ENCODE data around the gene ADAMTS3. TPM values are rescaled to one million over a fixed set of nuclear protein-coding genes. Genes with fewer than 3 reads are reported as not detected.

ADAMTS3 gene
- total and polyA plus RNA-seq, 8 donors: 0.08 to 0.47 (median 0.15) TPM

DNA sequence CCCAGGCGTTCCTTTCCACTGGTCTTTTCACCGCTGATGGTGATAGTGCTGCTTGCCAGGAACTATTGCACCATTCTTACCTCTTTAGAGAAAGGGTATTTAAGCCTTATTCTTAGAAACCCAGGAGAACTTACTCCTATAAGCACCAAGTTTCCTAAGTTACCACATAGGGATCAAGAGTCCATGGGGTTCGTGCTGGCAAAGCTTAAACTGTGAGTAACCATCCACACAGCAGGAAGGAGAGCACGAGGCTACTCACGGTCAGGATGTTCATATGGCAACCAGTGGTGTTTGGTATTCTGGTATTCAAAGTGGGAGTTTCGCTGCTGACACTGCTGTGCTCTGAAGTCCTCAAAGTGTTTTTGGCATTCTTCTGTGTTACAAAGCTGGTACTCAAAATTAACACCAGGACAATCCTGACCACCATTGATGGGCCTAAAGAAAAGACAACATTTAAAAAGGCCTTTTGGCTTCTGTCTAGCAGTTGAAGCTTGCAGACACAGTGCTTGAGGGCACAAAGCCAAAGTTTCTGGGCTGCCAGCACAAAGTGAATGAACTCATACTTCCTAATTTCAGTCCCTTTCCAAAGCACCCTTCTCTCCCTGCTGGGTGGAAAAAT is 256.9 kb downstream of the ADAMTS3 start:
- H3K9me3 ChIP-seq: no peaks in the 10 kb centered on the region
- no peaks in the 10 kb centered on the region for H3K4me1 ChIP-seq
- no peaks in the 10 kb centered on the region for H3K36me3 ChIP-seq
- ATAC-seq (peak; percentile 63 to 86 (median 68)), DNase-seq (peak in 3 of 6 donors; percentile 6 to 31 (median 19)), FAIRE-seq (no peak)
- 69 to 71% methylated on average over 6 of the region's 6 CpGs for WGBS, 2 donors
- TF ChIP-seq, protein P1, sequence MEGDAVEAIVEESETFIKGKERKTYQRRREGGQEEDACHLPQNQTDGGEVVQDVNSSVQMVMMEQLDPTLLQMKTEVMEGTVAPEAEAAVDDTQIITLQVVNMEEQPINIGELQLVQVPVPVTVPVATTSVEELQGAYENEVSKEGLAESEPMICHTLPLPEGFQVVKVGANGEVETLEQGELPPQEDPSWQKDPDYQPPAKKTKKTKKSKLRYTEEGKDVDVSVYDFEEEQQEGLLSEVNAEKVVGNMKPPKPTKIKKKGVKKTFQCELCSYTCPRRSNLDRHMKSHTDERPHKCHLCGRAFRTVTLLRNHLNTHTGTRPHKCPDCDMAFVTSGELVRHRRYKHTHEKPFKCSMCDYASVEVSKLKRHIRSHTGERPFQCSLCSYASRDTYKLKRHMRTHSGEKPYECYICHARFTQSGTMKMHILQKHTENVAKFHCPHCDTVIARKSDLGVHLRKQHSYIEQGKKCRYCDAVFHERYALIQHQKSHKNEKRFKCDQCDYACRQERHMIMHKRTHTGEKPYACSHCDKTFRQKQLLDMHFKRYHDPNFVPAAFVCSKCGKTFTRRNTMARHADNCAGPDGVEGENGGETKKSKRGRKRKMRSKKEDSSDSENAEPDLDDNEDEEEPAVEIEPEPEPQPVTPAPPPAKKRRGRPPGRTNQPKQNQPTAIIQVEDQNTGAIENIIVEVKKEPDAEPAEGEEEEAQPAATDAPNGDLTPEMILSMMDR (IDR thresholded peaks at IDR 0.05): no peak
- intact Hi-C loops (cut with DNase I): no loop called here
- H3K27ac ChIP-seq: no peak overlapping the region
- H3K27me3 ChIP-seq: no peaks in the 10 kb centered on the region
- no peak overlapping the region for H3K4me3 ChIP-seq

DNA sequence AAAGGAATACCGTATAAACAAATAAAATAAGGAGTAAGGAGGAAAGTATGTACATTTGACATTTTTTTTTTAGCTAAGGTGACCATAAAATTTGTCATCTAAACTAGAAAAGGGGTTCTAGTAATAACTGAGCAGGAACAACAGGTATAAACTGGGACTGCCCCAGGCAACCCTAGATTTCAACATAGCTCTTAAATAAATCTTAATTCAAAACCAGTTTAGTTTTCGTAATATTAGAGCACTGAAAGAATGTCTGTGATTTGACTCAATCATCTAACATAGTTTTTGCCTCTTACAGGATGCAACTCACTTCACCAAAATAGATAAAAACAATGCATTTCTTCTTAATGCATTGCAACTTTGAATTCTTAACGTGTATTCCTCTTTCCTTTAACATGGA is 257.7 kb downstream of the ADAMTS3 start:
- TF ChIP-seq, protein P1 (IDR thresholded peaks at IDR 0.05): no peak
- Histone ChIP-seq H3K27me3 (no peaks in the 10 kb centered on the region), H3K36me3 (no peaks in the 10 kb centered on the region), H3K27ac (no peak overlapping the region), H3K4me1 (no peaks in the 10 kb centered on the region), H3K9me3 (no peaks in the 10 kb centered on the region), H3K4me3 (no peak overlapping the region)
- DNase-seq (no peak), ATAC-seq (no peak), FAIRE-seq (no peak)
- intact Hi-C loops (cut with DNase I): no loop called here
- 83 to 88% methylated on average over 3 of the region's 3 CpGs for WGBS, 2 donors

DNA sequence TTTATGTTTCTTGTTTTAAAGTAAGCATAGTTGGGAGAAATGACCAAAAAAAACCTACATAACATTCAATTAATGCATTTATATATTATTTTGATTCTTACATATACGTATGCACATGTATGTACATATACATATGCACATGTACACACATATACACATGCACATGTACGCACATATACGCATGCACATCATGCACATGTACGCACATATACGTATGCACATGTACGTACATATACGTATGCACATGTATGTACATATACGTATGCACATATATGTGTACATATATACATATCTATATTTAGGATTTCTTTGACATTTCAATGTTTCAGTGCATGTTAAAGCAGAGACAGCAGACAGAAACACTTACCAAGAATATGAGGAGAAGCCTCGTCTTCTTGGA is 263.4 kb downstream of the ADAMTS3 start:
- TF ChIP-seq, protein P1 (IDR thresholded peaks at IDR 0.05): no peak
- Histone ChIP-seq H3K9me3 (no peaks in the 10 kb centered on the region), H3K4me1 (no peaks in the 10 kb centered on the region), H3K27me3 (no peaks in the 10 kb centered on the region), H3K36me3 (no peaks in the 10 kb centered on the region), H3K4me3 (no peak overlapping the region), H3K27ac (no peak overlapping the region)
- DNase-seq (no peak), FAIRE-seq (no peak), ATAC-seq (no peak)
- intact Hi-C loops (cut with DNase I): loop anchor here in 1 of 3 donors (10.0 kb wide), 1 partner anchor 541 kb away; no protein-coding TSS in a partner anchor
- 87 to 90% methylated on average over 9 of the region's 9 CpGs for WGBS, 2 donors

DNA sequence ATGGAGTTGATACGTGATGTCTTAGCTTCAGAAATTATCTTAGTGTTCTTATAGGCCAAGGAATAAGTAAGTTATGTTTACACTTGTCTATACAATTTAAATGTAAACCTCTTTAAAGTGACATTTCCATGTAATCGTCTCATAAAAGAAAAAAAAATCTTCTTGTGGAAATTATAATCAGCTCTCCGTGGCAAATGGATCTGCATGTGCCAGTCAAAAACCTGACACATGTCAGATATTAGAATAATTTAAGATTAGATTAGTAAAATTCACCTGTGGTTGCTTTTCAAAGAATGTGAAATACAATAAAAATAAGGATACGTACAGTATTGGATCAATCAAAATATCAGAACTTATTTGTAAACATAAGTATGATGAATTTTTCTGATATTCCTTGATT is 263.9 kb downstream of the ADAMTS3 start:
- Histone ChIP-seq H3K4me1 (no peaks in the 10 kb centered on the region), H3K36me3 (no peaks in the 10 kb centered on the region), H3K9me3 (no peaks in the 10 kb centered on the region), H3K27ac (no peak overlapping the region), H3K27me3 (no peaks in the 10 kb centered on the region), H3K4me3 (no peak overlapping the region)
- no peak for DNase-seq
- FAIRE-seq: no peak
- WGBS, 2 donors: 60 to 67% methylated on average over 4 of the region's 4 CpGs
- TF ChIP-seq, protein P1 (IDR thresholded peaks at IDR 0.05): no peak
- intact Hi-C loops (cut with DNase I): loop anchor here in 1 of 3 donors (10.0 kb wide), 1 partner anchor 540 kb away; no protein-coding TSS in a partner anchor
- ATAC-seq: no peak
